Measurements from ENCODE around the gene GTF3C1. TPM values are rescaled to one million over a fixed set of nuclear protein-coding genes. Genes with fewer than 3 reads are reported as not detected.

The GTF3C1 gene
- total and polyA plus RNA-seq, 12 donors = 51.0 to 225 (median 84.3) TPM

DNA sequence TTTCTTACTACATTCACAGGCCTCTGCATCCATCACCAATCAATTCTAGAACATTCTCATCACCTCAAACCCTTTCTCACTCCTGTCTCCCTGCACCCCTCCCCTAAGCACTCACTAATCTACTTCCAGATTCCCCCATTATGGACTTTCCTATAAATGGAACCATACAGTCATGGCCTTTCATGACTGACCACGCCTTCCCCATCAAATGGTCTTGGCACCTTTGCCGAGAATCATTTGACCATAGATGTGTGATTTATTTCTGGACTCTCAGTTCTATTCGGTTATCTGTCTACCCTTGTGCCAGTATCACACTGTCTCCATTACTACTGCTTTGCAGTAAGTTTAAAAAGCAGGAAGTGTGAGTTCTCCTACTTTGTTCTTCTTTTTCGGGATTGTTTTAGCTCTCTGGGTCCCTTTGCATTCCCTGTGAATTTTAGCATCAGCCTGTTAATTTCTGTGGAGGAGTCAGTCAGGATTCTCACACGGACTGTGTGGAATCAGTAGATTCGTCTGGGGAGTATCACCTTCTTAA is 27.5 kb downstream of the GTF3C1 start:
- H3K27ac ChIP-seq = no peak overlapping the region
- no peak for DNase-seq
- H3K36me3 ChIP-seq (replicated peaks in 1 of 2) = peaks cover 0 to 51% of the 10 kb centered on the region in 2 donors
- WGBS, 4 donors = 79 to 87% (median 83%) methylated on average over 6 of the region's 6 CpGs
- no peak overlapping the region for H3K4me3 ChIP-seq
- intact Hi-C loops (cut with DNase I) = no loop called here
- no peaks in the 10 kb centered on the region for H3K27me3 ChIP-seq
- no peaks in the 10 kb centered on the region for H3K9me3 ChIP-seq (replicated peaks in 1 of 3)
- H3K4me1 ChIP-seq (replicated peaks in 1 of 2) = no peaks in the 10 kb centered on the region
- TF ChIP-seq POLR2A (IDR thresholded peaks at IDR 0.05) (no peak), CTCF (IDR thresholded peaks at IDR 0.05) (no peak)

- 71 to 76% (median 75%) methylated on average over 13 to 16 of the region's 16 CpGs for WGBS, 4 donors
- DNase-seq = peak; percentile 24 to 81 (median 44)
- intact Hi-C loops (cut with DNase I) = no loop called here
- H3K36me3 ChIP-seq (replicated peaks in 1 of 2) = peaks cover 0 to 46% of the 10 kb centered on the region in 2 donors
- H3K4me1 ChIP-seq (replicated peaks in 1 of 2) = no peaks in the 10 kb centered on the region
- peak overlapping the region in 3 of 5 donors; percentile 20 to 73 (median 41) for H3K27ac ChIP-seq
- no peaks in the 10 kb centered on the region for H3K27me3 ChIP-seq
- TF ChIP-seq CTCF (IDR thresholded peaks at IDR 0.05) (no peak), POLR2A (IDR thresholded peaks at IDR 0.05) (no peak)
- no peak overlapping the region for H3K4me3 ChIP-seq
- no peaks in the 10 kb centered on the region for H3K9me3 ChIP-seq (replicated peaks in 1 of 3)
Observed at GRCh38 chr16:27520982-27521673, 28.6 kb downstream of the GTF3C1 start.

GRCh38 chr16:27518226-27518625 is 31.5 kb downstream of the GTF3C1 start:
- no peak for DNase-seq
- H3K4me3 ChIP-seq = no peak overlapping the region
- H3K27me3 ChIP-seq = no peaks in the 10 kb centered on the region
- no peak for TF ChIP-seq POLR2A (IDR thresholded peaks at IDR 0.05)
- no peak for TF ChIP-seq CTCF (IDR thresholded peaks at IDR 0.05)
- no peaks in the 10 kb centered on the region for H3K9me3 ChIP-seq (replicated peaks in 1 of 3)
- 84 to 97% (median 94%) methylated on average over 4 of the region's 4 CpGs for WGBS, 4 donors
- H3K27ac ChIP-seq = no peak overlapping the region
- peaks cover 0 to 32% of the 10 kb centered on the region in 2 donors for H3K36me3 ChIP-seq (replicated peaks in 1 of 2)
- no peaks in the 10 kb centered on the region for H3K4me1 ChIP-seq (replicated peaks in 1 of 2)
- intact Hi-C loops (cut with DNase I) = no loop called here

GRCh38 chr16:27517664-27518063 is 32.0 kb downstream of the GTF3C1 start:
- H3K27me3 ChIP-seq = no peaks in the 10 kb centered on the region
- H3K4me1 ChIP-seq (replicated peaks in 1 of 2) = no peaks in the 10 kb centered on the region
- H3K27ac ChIP-seq = no peak overlapping the region
- no peak overlapping the region for H3K4me3 ChIP-seq
- intact Hi-C loops (cut with DNase I) = no loop called here
- H3K36me3 ChIP-seq (replicated peaks in 1 of 2) = peaks cover 0 to 29% of the 10 kb centered on the region in 2 donors
- TF ChIP-seq POLR2A (IDR thresholded peaks at IDR 0.05) = no peak
- TF ChIP-seq CTCF (IDR thresholded peaks at IDR 0.05) = no peak
- WGBS, 4 donors = 94 to 96% (median 95%) methylated on average over 7 of the region's 7 CpGs
- no peaks in the 10 kb centered on the region for H3K9me3 ChIP-seq (replicated peaks in 1 of 3)
- DNase-seq = no peak

All from adrenal gland (tissue), 12 donors.